Measurements from ENCODE around the gene CCDC148. TPM values are rescaled to one million over a fixed set of nuclear protein-coding genes. Genes with fewer than 3 reads are reported as not detected.

CCDC148 gene
- total and polyA plus RNA-seq, 2 donors (not counting 1 experiment from before 2014, with no cell fraction given), result not detected

DNA sequence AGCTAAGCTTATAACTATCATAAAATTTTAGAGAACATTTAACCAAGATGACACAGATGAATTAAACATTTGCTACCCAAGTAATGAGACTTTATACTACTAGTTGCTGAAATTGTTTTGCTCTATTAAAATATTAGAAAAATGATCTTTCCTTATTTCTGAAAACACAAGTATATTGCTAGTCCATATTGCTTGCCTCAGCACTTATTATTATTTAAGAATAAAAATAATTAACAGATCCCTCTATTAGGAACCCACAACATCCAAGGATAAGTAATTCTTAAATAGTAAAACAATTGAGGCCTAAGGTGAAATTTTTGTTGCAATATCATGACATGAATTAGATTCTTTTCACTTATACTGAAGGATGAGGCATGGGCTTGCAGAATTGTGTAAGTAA, 65.2 kb downstream of the CCDC148 start:
- POLR2A ChIA-PET, result no interaction called here
- Histone ChIP-seq H3K79me2 (ENCODE audit: control insufficient read depth, insufficient read depth, low read length) (no peaks in the 10 kb centered on the region), H4K20me1 (ENCODE audit: control insufficient read depth, insufficient read depth, low read length, poor library complexity, severe bottlenecking) (no peaks in the 10 kb centered on the region), H2AFZ (ENCODE audit: insufficient read depth, low read depth, low read length, poor library complexity, severe bottlenecking) (no peak overlapping the region), H3K27ac (ENCODE audit: low read length in 2 of 2) (no peak overlapping the region), H3K27me3 (replicated peaks in 1 of 4; ENCODE audit: control extremely low read depth in 1 of 4, control insufficient read depth in 3 of 4, insufficient read depth in 4 of 4, low read length in 3 of 4) (no peaks in the 10 kb centered on the region), H3K4me1 (ENCODE audit: control insufficient read depth in 2 of 2, insufficient read depth in 2 of 2, low read length in 2 of 2) (no peaks in the 10 kb centered on the region), H3K4me2 (replicated peaks; ENCODE audit: low read depth, low read length, poor library complexity, severe bottlenecking) (no peak overlapping the region), H3K4me3 (ENCODE audit: control extremely low read depth in 1 of 5, extremely low read depth in 1 of 5, insufficient read depth in 1 of 5, low read depth in 2 of 5, low read length in 4 of 5) (no peak overlapping the region), H3K9ac (ENCODE audit: low read length) (no peak overlapping the region), H3K36me3 (replicated peaks in 1 of 2; ENCODE audit: control extremely low read depth in 1 of 2, control insufficient read depth in 1 of 2, extremely low read depth in 1 of 2, insufficient read depth in 2 of 2, low read length in 1 of 2) (no peaks in the 10 kb centered on the region), H3K9me3 (ENCODE audit: control extremely low read depth in 1 of 3, control insufficient read depth in 2 of 3, insufficient read depth in 1 of 3, low read length in 2 of 3) (no peaks in the 10 kb centered on the region)
- TF ChIP-seq EZH2 (IDR thresholded peaks at IDR 0.05; ENCODE audit: borderline replicate concordance, insufficient read depth, low read depth, low read length, poor library complexity, severe bottlenecking), result no peak
- TF ChIP-seq, protein P1, sequence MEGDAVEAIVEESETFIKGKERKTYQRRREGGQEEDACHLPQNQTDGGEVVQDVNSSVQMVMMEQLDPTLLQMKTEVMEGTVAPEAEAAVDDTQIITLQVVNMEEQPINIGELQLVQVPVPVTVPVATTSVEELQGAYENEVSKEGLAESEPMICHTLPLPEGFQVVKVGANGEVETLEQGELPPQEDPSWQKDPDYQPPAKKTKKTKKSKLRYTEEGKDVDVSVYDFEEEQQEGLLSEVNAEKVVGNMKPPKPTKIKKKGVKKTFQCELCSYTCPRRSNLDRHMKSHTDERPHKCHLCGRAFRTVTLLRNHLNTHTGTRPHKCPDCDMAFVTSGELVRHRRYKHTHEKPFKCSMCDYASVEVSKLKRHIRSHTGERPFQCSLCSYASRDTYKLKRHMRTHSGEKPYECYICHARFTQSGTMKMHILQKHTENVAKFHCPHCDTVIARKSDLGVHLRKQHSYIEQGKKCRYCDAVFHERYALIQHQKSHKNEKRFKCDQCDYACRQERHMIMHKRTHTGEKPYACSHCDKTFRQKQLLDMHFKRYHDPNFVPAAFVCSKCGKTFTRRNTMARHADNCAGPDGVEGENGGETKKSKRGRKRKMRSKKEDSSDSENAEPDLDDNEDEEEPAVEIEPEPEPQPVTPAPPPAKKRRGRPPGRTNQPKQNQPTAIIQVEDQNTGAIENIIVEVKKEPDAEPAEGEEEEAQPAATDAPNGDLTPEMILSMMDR (IDR thresholded peaks at IDR 0.05), result no peak
- H3K4me3 Mint-ChIP-seq, result no peak overlapping the region
- intact Hi-C loops (cut with micrococcal nuclease), result no loop called here
- no peaks in the 10 kb centered on the region for H3K9me3 Mint-ChIP-seq (ENCODE audit: insufficient read depth)
- ATAC-seq (ENCODE audit: low read depth) (no peak), DNase-seq (no peak)
- peaks cover 6% of the 10 kb centered on the region for H3K27me3 Mint-ChIP-seq
- no peaks in the 10 kb centered on the region for H3K4me1 Mint-ChIP-seq
- CTCF ChIA-PET, result no interaction called here
- H3K27ac Mint-ChIP-seq, result no peak overlapping the region

DNA sequence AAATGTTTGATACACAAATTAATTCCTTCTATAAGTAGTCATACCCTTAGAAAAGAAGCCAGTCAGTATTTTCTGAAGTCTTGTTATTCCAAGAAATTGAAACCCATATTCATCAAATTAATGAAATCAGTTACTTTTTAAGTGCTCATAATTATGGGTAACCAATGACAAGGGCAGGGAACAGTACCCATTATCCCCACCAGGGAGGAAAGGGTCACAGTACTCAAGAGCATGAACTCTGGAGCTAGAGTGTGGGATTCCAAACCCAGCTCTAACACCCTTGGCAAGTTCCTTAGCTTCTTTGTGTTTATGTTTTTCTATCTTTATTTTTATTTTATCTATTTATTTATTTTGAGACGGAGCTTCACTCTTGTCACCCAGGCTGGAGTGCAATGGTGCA, 68.4 kb downstream of the CCDC148 start:
- POLR2A ChIA-PET, result no interaction called here
- H4K20me1 ChIP-seq (ENCODE audit: control insufficient read depth, insufficient read depth, low read length, poor library complexity, severe bottlenecking), result no peaks in the 10 kb centered on the region
- no peak overlapping the region for H3K4me2 ChIP-seq (replicated peaks; ENCODE audit: low read depth, low read length, poor library complexity, severe bottlenecking)
- Mint-ChIP-seq H3K9me3 (ENCODE audit: insufficient read depth) (no peaks in the 10 kb centered on the region), H3K4me1 (no peaks in the 10 kb centered on the region), H3K4me3 (no peak overlapping the region), H3K27ac (no peak overlapping the region), H3K27me3 (peaks cover 5% of the 10 kb centered on the region)
- no peaks in the 10 kb centered on the region for H3K79me2 ChIP-seq (ENCODE audit: control insufficient read depth, insufficient read depth, low read length)
- CTCF ChIA-PET, result no interaction called here
- no peaks in the 10 kb centered on the region for H3K4me1 ChIP-seq (ENCODE audit: control insufficient read depth in 2 of 2, insufficient read depth in 2 of 2, low read length in 2 of 2)
- intact Hi-C loops (cut with micrococcal nuclease), result no loop called here
- H3K27me3 ChIP-seq (replicated peaks in 1 of 4; ENCODE audit: control extremely low read depth in 1 of 4, control insufficient read depth in 3 of 4, insufficient read depth in 4 of 4, low read length in 3 of 4), result no peaks in the 10 kb centered on the region
- TF ChIP-seq, protein P1 (IDR thresholded peaks at IDR 0.05), result no peak
- TF ChIP-seq EZH2 (IDR thresholded peaks at IDR 0.05; ENCODE audit: borderline replicate concordance, insufficient read depth, low read depth, low read length, poor library complexity, severe bottlenecking), result no peak
- ATAC-seq (ENCODE audit: low read depth) (no peak), DNase-seq (no peak)
- H3K4me3 ChIP-seq (ENCODE audit: control extremely low read depth in 1 of 5, extremely low read depth in 1 of 5, insufficient read depth in 1 of 5, low read depth in 2 of 5, low read length in 4 of 5), result no peak overlapping the region
- WGBS (ENCODE audit: insufficient coverage), result no CpG with 5 or more reads among the region's 1 CpG
- no peak overlapping the region for H3K27ac ChIP-seq (ENCODE audit: low read length in 2 of 2)
- H3K9me3 ChIP-seq (ENCODE audit: control extremely low read depth in 1 of 3, control insufficient read depth in 2 of 3, insufficient read depth in 1 of 3, low read length in 2 of 3), result no peaks in the 10 kb centered on the region
- H2AFZ ChIP-seq (ENCODE audit: insufficient read depth, low read depth, low read length, poor library complexity, severe bottlenecking), result no peak overlapping the region
- H3K36me3 ChIP-seq (replicated peaks in 1 of 2; ENCODE audit: control extremely low read depth in 1 of 2, control insufficient read depth in 1 of 2, extremely low read depth in 1 of 2, insufficient read depth in 2 of 2, low read length in 1 of 2), result no peaks in the 10 kb centered on the region
- H3K9ac ChIP-seq (ENCODE audit: low read length), result no peak overlapping the region
